ENCODE measurements around the gene SNAP25.

SNAP25 gene

GRCh38 chr20:10268636-10269035, 50.0 kb downstream of the SNAP25 start:
- DNase-seq = no peak

GRCh38 chr20:10270630-10271029, 52.0 kb downstream of the SNAP25 start:
- no peak for DNase-seq

GRCh38 chr20:10271494-10272219, 53.0 kb downstream of the SNAP25 start:
- DNase-seq = no peak

- DNase-seq = no peak
These were observed 58.4 kb downstream of the SNAP25 start for GRCh38 chr20:10276878-10277580.

GRCh38 chr20:10277616-10278015, 59.0 kb downstream of the SNAP25 start:
- no peak for DNase-seq

GRCh38 chr20:10278412-10278811, 59.8 kb downstream of the SNAP25 start:
- DNase-seq = no peak

GRCh38 chr20:10280018-10280908, 61.6 kb downstream of the SNAP25 start:
- DNase-seq = no peak

- DNase-seq = no peak
These were observed 63.3 kb downstream of the SNAP25 start for GRCh38 chr20:10281911-10282310.

GRCh38 chr20:10282979-10283456, 64.4 kb downstream of the SNAP25 start:
- DNase-seq = no peak

- no peak for DNase-seq
These were observed 67.7 kb downstream of the SNAP25 start for GRCh38 chr20:10286356-10286755.

- no peak for DNase-seq
These were observed 69.8 kb downstream of the SNAP25 start for GRCh38 chr20:10288421-10288820.

GRCh38 chr20:10288954-10289646, 70.5 kb downstream of the SNAP25 start:
- DNase-seq = no peak

GRCh38 chr20:10291568-10292248, 73.1 kb downstream of the SNAP25 start:
- no peak for DNase-seq

- no peak for DNase-seq
These were observed 78.6 kb downstream of the SNAP25 start for GRCh38 chr20:10297223-10297622.

- no peak for DNase-seq
These were observed 79.1 kb downstream of the SNAP25 start for GRCh38 chr20:10297684-10298240.

GRCh38 chr20:10300582-10301446, 82.2 kb downstream of the SNAP25 start:
- no peak for DNase-seq

- DNase-seq = no peak
These were observed 85.2 kb downstream of the SNAP25 start for GRCh38 chr20:10303852-10304251.

GRCh38 chr20:10304471-10305046, 85.9 kb downstream of the SNAP25 start:
- no peak for DNase-seq

- DNase-seq = no peak
These were observed 88.1 kb downstream of the SNAP25 start for GRCh38 chr20:10306440-10307358.
